ENCODE results near the gene IFI27. TPM values are rescaled to one million over a fixed set of nuclear protein-coding genes. Genes with fewer than 3 reads are reported as not detected.
"Not testable (repeated sequence)": the region's sequence is repeated elsewhere in the genome, so short reads cannot be mapped to it uniquely, and the experiment has no call there.

The IFI27 gene
- total RNA-seq = 75.5 and 375 TPM in 2 replicates

- DNase-seq = peak; percentile 70
Observed at GRCh38 chr14:94110552-94111181, at the start of gene IFI27. Gene IFI27 (plus strand): TSS chr14:94110736.

DNA sequence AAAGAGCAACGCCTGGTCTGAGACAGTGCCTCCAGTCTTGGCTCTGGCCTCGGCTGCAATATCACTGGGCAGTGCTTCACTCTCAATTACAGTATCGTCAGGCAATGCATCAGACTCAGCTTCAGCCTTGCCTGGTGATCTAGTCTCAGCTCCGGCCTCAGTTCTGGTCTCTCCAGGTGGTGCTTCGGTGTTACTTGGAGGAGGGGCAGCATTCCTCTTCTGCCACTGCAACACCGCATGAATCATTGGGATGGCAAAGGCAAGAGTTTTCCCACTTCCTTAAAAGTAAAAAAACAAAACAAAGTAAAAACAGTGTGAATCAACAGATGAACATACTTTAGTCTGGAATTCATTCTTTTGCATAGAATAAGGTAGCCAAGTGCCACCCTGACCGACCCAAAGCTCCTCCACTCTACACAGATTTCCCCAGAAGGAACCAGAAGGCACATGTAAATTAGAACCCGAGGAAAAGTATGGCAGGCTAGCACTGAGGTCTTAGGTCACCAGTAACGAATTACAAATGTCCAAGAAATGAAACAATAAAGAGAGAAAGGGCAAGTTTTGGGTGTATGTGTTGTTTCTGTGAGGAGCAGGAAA lies 48.1 kb upstream of the IFI27 start:
- peak; percentile 43 for DNase-seq

DNA sequence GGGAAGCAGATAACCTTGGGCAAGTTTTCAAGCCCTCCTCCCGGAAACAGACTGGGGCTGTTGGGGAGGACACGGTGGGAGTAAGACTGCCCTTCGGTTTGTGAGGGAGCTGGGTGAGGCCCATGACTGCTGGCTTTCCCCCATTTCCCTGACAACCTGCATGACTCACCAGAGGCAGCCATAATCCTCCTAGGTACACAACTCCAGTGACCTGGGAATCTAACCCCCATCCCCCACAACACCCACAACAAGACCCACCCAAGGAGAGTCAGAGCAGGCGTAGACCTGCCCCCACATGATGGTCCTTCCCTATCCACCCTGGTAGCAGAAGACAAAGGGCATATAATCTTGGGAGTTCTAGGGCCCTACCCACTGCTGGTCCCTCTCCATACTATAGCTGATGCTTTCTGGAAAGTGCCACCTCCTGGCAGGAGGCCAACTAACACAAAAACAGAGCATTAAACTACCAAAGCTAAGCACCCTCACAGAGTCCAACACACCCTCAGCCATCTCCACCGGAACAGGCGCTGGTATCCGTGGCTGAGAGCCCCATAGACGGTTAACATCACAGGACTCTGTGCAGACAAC lies 44.4 kb upstream of the IFI27 start:
- DNase-seq = peak; percentile 33

- DNase-seq = not testable (repeated sequence)
Observed at GRCh38 chr14:94072076-94072475, 38.5 kb upstream of the IFI27 start.

DNA sequence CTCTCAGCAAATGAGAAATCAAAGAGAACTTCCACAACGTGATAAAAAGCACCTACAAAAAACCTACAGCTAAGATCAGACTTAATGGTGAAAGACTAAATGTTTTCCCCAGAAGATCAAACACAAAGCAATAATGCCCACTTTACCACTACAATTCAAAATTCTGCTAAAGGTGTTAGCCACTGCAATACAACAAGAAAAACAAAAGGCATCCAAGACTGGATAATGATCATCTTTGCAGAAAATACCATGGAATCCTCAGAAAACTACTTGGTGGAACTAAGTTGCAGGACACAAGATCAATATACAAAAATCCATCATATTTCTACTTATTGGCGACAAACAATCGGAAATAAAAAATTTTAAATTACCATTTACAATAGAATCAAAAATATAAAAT lies 36.0 kb upstream of the IFI27 start:
- no peak for DNase-seq

- no peak for DNase-seq
Observed at GRCh38 chr14:94075008-94075407, 35.5 kb upstream of the IFI27 start.

- no peak for DNase-seq
Observed at GRCh38 chr14:94077111-94077821, 33.3 kb upstream of the IFI27 start.

DNA sequence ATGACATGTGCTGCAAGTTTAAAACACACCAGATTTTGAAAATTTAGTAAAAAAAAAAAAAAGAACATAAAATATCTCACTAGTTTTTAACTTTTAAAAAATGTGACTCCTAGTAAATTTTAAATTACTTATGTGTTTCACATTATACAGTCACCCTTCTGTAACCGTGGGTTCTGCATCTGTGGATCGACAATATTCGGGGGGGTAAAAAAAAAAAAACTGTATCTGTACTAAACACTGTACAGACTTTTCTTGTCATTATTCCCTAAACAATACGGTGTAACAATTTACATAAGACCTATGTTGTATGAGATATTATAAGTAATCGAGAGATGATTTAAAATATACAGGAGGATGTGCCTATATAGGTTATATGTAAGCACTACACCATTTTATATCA lies 32.7 kb upstream of the IFI27 start:
- DNase-seq = no peak

DNA sequence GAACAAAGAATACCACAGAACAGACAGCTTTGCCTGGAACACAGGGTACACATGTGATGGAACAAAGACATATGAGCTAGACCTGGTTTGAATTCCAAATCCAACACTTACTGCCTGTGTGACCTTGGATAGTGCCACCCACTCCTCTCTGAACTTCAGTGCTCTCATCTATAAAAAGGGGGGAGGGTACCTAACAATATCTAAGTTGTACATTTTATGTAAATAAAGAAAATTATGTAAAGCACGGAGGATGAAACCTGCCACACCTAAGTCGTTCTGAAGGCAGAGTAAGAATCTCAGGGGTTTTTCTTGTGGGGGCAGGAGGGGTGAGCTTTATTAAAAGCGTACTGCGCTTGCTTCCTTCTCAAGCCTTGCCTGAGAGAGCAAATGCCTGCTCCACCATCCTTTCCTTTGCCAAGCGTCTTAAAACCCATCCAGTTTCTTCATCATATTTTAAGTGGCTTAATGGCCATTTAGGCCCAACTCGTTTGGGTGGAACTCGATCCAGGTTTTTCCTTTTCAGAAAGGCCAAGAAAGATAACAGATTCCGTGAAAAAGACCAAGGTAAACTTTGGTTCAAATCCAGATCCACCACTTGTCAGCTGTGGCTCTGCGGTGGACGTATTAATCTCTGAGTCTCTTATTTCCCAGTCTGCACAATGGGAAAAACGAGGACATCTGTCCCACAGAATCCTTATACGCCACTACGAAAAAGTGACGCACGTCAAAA lies 30.5 kb upstream of the IFI27 start:
- DNase-seq = peak; percentile 64

GRCh38 chr14:94080621-94081385 lies 29.7 kb upstream of the IFI27 start, which contains the start of the genes DDX24 and IFI27L1:
Gene DDX24 (minus strand): TSS chr14:94081202. CDS start chr14:94079742, 1,460 bp downstream.
Gene IFI27L1 (plus strand): TSS chr14:94081310. CDS start chr14:94096938, 15,628 bp downstream.
- peak; percentile 97 for DNase-seq

DNA sequence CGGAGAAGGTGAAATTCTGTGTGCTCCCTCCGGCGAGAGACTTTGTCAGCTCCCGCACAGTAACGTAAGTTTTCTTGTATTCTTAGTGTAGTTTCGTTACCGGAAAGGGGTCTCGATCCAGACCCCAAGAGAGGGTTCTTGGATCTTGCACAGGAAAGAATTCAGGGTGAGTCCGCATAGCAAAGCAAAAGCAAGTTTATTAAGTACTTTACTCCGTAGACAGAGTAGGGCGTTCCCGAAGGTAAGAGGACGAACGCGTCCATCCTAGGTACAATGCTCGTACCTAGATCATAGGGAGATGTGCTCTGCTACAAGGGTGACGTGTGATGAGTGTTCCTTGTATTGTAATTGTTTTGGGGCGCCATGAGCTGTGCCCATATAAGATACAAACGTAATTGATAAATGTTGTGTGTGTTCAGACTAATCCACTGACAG lies 29.1 kb upstream of the IFI27 start:
- DNase-seq = peak; percentile 38

GRCh38 chr14:94087891-94088290 lies 22.6 kb upstream of the IFI27 start:
- no peak for DNase-seq

- DNase-seq = no peak
Observed at GRCh38 chr14:94088516-94088915, 22.0 kb upstream of the IFI27 start.

- DNase-seq = no peak
Observed at GRCh38 chr14:94089479-94089878, 21.1 kb upstream of the IFI27 start.

- DNase-seq = no peak
Observed at GRCh38 chr14:94093418-94093817, 17.1 kb upstream of the IFI27 start.

DNA sequence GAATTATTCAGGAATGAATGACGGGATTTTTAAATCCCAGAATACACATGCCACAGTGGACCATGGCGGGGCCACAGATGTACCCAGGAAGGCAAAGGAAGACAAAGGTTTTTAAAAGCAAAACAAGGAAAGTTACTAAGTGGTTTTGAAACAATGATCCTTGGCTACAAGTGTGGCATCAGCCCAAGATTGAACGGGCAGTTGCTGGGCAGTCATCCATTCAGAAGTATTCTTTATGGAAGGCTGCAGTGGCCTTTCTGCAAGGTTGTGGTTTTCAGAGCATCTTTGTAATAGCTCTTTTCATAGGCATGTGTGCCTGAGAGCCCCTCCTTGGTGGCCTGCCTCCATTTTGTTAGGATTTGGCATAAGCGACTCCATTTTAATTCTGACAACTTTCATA lies 13.4 kb upstream of the IFI27 start:
- DNase-seq = no peak

DNA sequence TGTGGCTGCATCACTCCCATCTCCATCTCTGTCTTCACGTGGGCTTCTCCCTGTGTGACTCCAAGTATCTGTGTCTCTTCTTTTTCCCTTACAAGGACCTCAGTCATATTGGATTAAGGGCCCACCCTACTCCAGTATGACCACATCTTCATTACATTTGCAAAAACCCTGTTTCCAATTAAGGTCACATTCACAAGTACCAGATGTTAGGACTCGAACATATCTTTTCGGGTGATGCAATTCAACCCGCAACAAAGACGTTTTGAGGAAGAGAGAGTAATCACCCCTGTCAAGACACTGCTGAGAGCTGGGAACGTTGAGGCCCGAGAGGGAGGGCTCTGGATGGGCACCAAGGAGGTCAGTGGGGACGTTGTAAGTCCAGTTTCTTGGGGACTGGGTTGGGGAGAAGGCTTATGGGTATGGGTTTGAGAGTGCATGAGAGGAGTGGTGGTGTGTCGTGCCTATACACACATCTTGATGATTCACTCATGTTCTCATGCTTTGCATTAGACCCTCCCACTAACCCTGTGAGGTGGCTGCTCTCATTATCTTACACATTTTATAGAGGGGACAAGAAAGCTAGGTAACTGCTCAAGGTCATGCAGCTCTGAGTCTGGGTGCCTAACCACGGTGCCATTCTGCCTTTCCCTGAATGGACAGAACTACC lies 12.1 kb upstream of the IFI27 start:
- DNase-seq = no peak

- no peak for DNase-seq
Observed at GRCh38 chr14:94099006-94099405, 11.5 kb upstream of the IFI27 start.

DNA sequence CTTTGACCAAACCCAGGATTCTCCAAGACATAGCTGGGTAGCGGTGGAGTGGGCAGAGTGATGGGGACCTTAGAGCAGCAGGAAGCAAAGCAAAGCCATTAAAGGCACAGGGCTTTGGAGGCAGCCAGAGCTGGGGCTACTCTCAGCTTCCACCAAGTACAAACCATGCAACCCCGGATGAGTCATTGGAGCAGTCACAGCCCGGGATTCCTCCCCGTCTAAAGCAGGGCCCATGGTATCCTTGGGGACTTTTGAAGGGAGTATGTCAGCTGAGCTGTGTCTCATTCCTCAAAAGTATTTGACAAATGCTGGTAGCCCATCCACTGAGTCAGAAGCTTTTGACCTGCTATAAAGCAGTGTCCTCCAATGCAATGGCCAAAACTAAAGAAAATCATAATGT lies 9.7 kb upstream of the IFI27 start:
- DNase-seq = no peak

GRCh38 chr14:94101748-94102147 lies 8.8 kb upstream of the IFI27 start:
- DNase-seq = no peak

- no peak for DNase-seq
Observed at GRCh38 chr14:94102768-94103482, 7.6 kb upstream of the IFI27 start.
